ENCODE measurements around the gene SEC14L2.
"Not testable (repeated sequence)": the region's sequence is repeated elsewhere in the genome, so short reads cannot be mapped to it uniquely, and the experiment has no call there.

SEC14L2 gene

DNA sequence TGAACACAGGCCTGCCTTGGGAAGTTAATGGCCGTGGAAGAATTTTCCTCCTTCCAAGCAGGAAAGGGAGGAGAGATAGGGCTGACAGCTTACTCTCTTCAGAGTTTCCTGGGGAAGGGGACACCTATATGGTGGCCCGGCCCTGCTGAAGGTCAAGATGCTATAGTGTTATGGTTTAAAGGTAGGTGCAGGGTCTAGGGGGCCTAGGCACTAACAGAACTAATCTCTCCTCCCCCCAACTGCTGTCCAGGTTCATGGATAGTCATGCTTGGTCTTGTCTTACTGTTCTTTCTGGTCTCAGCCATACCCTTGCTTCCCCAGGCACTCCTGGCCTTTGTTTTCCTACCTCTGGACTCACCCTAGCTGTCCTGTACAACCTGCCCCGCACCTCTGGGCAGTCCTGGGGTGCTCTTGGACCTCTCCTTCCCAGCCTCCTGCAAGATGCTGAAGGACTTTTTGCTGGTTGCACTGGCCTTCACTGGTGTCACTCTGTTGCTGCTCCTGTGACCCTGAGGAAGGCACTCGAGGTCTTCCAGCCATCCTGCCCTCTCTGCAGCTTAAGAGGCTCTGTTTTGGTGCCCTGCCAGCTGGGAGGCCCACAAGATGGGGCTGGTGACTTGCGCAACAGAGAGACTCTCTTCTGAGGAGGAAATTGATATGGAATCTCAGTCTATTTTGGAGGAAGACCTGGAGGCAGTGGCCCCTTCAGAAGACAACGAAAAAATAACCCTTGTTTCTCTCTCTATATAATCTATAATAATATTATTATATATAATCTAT, 57.1 kb downstream of the SEC14L2 start:
- DNase-seq: peak; percentile 25

DNA sequence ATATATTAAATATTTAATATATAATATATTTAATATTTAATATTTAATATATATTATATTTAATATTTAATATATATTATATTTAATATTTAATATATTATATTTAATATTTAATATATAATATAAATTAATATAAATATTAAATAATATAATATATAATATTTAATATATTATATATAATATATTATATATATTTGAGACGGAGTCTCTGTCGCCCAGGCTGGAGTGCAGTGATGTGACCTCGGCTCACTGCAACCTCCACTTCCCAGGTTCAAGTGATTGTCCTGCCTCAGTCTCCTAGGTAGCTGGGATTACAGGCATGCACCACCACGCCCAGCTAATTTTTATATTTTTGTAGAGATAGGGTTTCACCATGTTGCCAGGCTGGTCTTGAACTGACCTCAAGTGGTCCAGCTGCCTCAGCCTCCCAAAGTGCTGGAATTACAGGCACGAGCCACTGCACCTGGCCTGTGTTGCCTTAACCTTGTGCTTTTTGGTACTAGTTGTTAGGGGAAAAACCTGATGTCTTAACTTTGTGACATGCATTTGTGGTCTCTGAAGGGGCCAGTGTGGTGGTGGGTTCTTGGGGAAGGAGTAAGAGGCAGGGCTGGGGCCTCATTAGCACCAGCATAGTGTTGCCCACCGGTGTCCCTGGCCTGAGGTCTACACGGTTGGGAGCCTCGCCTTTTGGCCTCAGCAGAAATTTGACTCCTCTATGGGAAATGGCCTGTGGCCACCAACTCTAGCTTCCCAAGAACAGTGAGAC, 58.4 kb downstream of the SEC14L2 start:
- no peak for DNase-seq

DNA sequence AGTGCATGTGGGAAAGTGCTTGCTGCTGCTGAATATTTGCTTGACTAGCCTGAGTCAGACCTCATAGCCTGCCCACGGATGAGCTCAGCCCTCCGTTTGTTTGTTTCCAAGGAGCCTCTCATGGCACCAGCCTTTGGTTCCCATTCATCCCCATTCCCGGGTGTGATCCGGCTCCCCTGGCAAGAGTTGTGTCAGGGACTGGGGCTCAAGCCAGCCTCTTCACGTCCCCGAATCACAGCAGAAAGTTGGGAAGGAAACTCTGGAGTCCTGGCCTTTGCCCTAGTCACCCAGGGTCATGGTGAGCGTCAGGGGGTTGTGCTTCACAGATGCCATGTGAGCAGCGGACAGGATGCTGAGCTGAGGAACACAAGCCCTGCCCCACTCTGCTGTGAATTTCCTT, 61.2 kb downstream of the SEC14L2 start:
- DNase-seq: no peak

DNA sequence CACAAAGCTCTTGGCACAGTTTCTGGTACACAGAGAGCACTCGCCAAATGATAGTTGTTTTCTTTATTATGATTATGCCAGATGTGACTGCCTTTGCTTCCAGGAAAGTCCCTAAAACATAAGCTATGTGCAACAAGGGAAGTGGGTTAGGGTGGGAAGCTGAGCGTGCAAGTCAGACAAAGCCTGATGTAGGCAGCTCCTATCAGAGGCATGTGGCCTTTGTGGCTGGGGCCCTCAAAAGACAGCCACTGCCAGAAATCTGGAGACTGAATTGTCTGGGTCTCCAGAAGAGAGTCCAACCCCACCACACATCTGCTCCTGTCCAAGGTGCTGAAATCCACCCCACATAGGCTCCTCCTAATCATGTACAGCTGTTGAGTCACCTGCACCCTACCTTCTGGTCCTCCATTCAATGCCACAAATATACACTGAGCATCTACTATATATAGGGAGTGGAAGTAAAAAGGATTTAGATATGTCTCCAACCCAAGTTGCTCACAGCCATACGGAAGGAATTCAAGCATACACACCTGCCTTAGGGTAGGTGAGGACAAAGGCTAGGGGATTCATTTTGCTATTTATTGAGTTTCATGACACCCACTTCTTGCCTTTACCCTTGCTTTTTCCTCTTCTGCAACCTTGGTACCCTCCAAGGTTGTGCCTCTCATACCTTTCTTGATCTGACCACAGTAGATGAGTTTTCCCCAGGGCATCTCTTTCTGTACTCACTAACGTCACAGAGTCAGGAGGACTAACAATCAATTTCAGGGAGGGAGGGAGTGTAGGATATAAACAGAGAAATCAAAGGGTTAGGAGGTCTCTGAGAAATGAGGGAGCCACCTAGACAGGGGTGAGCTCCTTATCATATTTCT, 62.6 kb downstream of the SEC14L2 start:
- no peak for DNase-seq

DNA sequence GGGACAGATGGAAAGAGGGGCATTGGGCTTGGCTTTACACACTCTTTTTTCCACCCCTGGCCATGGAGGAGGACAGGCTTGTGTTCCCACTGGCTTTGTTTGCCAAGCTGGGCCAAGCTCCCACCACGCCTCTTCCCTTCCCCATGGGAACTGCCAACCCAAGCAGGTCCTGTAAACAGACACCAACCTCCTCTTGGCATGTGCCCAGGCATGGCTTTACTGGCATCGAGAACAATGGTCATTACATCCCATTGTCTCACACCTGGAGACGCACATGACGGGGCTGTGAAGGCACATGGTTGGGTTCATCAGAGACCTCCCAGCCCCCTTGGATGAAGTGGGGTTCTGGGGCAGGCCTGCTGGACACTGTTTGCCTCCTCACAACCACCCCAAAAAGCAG, 63.3 kb downstream of the SEC14L2 start:
- no peak for DNase-seq

DNA sequence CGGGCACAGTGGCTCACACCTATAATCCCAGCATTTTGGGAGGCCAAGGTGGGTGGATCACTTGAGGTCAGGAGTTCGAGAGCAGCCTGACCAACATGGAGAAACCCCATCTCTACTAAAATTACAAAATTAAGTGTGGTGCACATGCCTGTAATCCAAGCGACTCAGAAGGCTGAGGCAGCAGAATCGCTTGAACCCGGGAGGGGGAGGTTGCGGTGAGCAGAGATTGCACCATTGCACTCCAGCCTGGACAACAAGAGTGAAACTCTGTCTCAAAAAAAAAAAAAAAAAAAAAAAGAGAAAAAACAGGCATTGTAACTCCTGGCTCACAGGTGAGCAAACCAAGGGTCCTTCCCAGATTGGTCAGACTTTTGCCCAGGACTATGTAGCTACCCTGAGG, 63.7 kb downstream of the SEC14L2 start:
- not testable (repeated sequence) for DNase-seq

DNA sequence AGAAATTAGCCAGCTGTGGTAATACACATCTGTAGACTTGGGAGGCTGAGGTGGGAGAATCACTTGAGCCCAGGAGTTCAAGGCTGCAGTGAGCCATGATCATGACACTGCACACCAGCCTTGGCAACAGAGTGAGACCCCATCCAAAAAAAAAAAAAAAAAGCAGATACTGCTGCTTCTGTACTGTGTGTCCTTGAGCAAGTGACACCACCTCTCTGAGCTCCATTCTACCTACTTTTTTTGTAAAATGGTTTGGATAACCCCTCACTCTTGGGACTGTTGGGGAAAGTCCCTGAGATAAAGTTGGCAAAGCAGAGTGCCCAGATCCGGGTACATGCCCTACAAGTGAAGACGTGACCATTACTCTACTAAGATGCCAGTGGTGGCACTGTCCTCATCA, 72.3 kb downstream of the SEC14L2 start:
- DNase-seq: no peak

DNA sequence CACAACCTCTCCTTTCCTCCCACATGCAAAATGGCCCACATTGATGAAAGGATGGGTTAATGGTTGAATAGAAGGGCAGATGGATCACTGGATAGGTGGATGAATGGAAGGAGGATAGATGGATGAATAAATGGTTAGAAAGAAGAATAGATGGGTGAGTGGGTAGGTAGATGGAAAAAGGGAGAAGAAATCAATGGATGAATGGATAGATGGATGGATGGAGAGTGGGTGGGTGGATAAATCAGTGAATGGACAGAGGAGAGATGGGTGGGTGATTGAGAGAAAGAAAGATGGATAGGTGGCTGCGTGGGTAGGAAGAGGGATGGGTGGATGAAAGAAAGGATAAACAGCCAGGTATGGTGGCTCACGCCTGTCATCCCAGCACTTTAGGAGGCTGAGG, 73.8 kb downstream of the SEC14L2 start:
- no peak for DNase-seq

DNA sequence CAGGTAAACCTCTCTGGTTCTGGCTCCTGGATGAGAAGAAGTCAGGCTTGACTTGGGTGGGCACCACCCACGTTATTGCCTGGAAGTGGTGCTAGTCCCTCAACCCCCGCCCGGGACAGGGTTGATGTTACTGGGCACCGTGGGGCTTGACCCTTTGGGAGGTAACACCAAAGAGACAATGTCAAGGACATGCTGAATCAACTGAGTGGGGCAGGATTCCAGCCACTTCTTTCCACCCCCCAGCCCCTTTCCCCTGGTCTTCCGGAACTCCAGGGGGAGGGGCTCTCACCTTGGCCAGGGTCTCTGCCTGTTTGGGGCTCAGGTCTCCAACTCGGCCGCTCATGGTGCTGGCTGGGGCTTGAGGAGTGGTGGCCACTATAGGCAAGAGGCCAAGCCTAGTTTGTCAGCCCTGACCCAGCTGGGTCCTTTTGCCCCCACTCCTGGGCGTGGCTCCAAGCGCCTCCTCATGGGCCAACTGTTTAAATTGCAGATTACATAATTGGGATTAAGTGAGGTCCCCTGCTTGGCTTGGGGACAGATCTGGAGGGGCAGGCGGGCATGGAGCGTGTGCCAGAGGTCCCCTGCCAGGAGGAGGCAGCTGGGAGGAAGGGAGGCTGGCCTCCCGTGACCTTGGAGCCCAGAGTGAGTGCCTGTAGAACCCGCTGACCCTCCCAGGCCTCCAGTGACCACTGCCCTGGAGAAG, 74.9 kb downstream of the SEC14L2 start, which contains the start of gene SEC14L3:
SEC14L3 (minus strand) TSS at position 402 of the 703 bp plus-strand sequence; CDS start at position 343, 59 bp downstream.
- no peak for DNase-seq

DNA sequence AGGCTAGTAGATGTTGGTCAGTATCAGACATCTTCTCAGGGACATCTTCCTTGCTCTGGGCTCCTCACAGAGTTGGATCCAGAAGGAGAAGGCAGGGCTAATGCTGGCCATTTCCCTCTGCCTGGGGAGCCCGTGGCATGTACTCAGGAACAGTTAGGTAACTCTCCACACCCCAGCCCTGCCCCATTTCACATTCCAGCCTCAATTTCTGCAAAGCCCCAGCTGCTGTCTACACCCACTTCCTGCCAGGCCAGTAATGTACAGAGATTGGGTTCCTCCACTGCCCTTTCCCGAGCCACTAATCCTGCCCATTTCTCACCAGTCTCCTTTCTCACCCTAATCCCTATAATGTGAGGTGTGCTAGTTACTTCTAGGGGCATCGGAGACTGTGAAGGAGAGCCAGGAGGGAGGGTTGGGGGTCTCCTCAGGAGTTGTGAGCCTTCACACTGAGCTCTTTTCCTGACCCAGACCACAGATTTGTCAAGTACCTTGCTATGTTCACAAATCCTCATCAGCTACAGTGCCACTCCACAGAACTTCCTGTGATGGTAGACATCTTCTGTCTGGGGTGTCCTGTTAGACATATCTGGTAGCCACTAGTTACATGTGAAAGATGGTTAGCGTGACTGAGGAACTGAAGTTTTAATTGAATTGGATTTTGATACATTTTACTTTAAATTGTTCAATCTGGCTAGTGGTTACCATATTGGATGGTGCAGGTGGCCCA, 76.3 kb downstream of the SEC14L2 start:
- no peak for DNase-seq

DNA sequence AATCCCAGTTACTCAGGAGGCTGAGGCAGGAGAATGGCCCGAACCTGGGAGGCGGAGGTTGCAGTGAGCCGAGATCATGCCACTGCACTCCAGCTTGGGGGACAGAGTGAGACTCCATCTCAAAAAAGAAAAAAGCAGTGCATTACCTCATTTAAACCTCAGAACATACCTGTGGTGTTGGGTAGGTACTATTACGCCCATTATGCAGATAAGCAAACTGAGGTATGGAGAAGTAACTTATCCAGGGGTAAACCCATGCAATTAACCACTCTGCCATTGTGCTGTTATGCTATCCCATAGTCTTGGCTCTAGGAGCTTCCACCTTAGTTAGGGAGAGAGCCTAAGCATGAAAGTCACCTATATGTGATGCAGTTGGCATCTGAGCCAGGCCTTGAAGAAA, 77.3 kb downstream of the SEC14L2 start:
- DNase-seq: no peak

All from right kidney (tissue), 1 donor.